GM21529 (cell line): ENCODE data around the gene PRR23E.

ENCODE experiments used
- ATAC-seq: cut with Tn5 transposase; IDR thresholded peaks from one replicate; pipeline ENCODE4 v1.9.1; 2021; ENCODE audit not compliant: unreplicated experiment

The PRR23E gene

GRCh38 chr3:127192576-127193232, at the start of gene PRR23E:
PRR23E (plus strand) TSS chr3:127193131; CDS start chr3:127196686, 3,555 bp downstream.
- no peak for ATAC-seq

- ATAC-seq, result no peak
These were observed 49.8 kb upstream of the PRR23E start for GRCh38 chr3:127143172-127143571.

- ATAC-seq, result no peak
These were observed 48.3 kb upstream of the PRR23E start for GRCh38 chr3:127144631-127145030.

GRCh38 chr3:127145266-127145665, 47.7 kb upstream of the PRR23E start:
- no peak for ATAC-seq

- ATAC-seq, result no peak
These were observed 45.5 kb upstream of the PRR23E start for GRCh38 chr3:127147291-127147885.

GRCh38 chr3:127149621-127150310, 43.2 kb upstream of the PRR23E start:
- no peak for ATAC-seq

GRCh38 chr3:127150513-127151250, 42.2 kb upstream of the PRR23E start:
- no peak for ATAC-seq

GRCh38 chr3:127151251-127151564, 41.7 kb upstream of the PRR23E start:
- no peak for ATAC-seq

GRCh38 chr3:127151992-127152650, 40.8 kb upstream of the PRR23E start:
- no peak for ATAC-seq

- no peak for ATAC-seq
These were observed 40.0 kb upstream of the PRR23E start for GRCh38 chr3:127152684-127153505.

- no peak for ATAC-seq
These were observed 39.5 kb upstream of the PRR23E start for GRCh38 chr3:127153506-127153815.

- ATAC-seq, result no peak
These were observed 36.4 kb upstream of the PRR23E start for GRCh38 chr3:127156338-127157050.

GRCh38 chr3:127157171-127157828, 35.6 kb upstream of the PRR23E start:
- ATAC-seq, result no peak

- ATAC-seq, result no peak
These were observed 34.2 kb upstream of the PRR23E start for GRCh38 chr3:127158614-127159229.

GRCh38 chr3:127159543-127159942, 33.4 kb upstream of the PRR23E start:
- ATAC-seq, result no peak

- no peak for ATAC-seq
These were observed 31.7 kb upstream of the PRR23E start for GRCh38 chr3:127161236-127161635.

GRCh38 chr3:127161973-127162579, 30.9 kb upstream of the PRR23E start:
- ATAC-seq, result no peak

GRCh38 chr3:127162947-127163645, 29.8 kb upstream of the PRR23E start:
- ATAC-seq, result no peak
